HG02938 (cell line): ENCODE data around the gene C9.
A peak's percentile ranks its signal among the peaks of the same experiment; 100 is the strongest.
"Not testable (repeated sequence)": the region's sequence is repeated elsewhere in the genome, so short reads cannot be mapped to it uniquely, and the experiment has no call there.

ENCODE experiments used
- ATAC-seq: cut with Tn5 transposase; IDR thresholded peaks from one replicate; pipeline ENCODE4 v1.9.1; 2021; ENCODE audit warnings: mild to moderate bottlenecking, moderate library complexity; ENCODE audit not compliant: unreplicated experiment

The C9 gene

DNA sequence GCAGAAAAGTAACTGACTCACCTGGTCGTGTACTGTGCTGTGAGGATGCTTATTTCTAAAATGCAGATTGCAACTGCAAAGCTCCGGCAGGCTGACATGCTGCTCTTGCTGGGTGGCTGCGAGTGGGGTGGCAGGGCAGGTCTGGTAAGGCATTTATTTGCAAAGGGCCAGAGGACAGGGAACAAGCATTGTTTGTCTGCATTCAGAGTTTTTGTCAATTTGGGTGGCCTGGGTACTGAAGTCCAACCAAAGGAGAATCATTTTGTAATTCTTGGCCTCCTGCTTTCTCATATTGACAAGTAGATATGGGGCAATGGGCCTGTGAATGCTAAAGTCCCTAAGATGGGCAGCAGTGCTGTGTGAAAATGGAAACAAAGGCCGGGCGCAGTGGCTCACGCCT, at the start of gene C9:
TSS of gene C9 (minus strand) at position 129 of the 400 bp plus-strand sequence. CDS start at position 98, 31 bp downstream.
- no peak for ATAC-seq

DNA sequence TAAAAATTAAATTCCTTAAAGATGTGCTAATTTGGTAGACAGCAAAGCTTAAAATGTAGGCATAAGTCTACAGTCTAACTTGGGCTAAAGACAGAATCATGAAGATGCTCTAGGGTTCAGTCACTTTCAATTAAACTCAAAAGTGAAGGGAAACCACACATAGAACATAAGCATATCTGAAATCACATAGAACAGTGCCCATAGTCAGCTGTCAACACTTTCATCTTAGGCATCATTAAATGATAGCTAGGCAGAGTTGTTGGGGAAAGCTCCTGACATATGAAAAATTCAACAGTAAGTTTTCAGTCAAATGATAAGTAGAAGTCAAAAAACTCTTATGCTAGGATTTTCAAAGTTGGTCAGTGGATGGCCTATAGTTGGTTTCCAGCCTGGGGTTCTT, 49.5 kb upstream of the C9 start:
- no peak for ATAC-seq

DNA sequence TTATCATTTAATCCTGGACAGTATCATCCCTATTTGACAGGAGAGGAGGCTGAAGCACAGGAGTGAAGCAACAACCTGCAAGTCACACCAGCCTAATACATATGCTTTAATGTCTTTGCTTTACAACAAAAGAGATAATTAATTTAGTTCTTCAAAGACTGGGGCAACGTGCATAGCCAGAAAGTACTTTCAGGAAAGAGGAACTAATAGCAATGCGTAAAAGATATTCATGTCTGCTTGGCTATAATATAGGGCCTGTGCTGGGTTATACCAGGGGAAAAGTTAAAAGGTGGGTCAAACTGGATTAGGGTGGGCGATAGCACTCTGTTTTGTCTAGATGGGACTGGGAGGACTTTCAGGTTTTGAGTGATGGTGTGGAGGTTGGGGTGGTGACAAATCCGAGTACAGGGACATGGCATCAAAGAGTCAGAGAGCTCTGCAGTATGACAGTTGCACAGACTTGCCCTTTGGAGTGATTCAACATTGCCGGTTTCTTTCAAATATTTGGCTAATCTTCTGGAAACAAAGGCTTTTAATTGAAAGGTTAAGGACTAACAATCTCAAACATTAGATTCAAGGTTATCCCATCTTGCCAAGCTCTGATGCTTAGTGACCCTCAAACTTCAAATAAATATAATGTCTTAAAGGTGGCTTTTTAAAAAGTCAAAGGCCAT, 48.6 kb upstream of the C9 start:
- no peak for ATAC-seq

DNA sequence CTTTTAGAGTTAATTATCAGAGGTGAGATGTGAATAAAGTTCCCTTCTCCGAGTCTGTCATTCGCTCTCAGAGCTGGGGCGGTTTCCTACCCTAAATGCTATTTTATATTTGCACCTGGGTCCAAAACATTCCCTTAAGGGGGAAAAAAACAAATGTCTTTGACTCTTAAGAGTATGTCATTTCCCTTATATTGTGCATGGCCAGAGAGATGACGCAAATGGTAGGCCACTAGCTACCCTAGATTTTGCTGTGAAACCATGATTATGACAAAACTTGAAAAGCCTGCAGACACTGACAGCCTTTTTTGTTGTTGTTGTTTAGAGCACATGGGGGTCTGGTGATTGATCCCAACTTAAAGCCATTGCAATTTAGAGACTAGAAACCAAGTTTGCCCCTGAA, 47.7 kb upstream of the C9 start:
- no peak for ATAC-seq

DNA sequence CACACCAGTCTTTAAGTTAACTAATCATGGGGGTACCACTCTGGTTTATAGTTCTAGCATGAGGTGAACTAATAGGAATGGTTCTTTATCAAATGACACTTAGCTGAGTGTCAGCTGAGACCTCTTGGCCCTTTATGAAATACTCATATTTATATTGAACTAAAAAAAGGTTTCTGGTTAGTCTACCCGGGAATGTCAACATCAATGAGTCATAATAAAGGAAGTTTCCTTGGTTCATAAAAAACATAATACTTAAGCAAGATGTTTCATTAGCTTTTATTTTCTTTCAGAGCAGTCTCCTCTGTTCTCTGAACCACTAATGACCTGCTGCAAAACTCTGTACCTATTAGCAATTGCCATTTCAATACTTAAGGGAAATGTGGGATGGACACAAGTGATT, 46.8 kb upstream of the C9 start:
- no peak for ATAC-seq

DNA sequence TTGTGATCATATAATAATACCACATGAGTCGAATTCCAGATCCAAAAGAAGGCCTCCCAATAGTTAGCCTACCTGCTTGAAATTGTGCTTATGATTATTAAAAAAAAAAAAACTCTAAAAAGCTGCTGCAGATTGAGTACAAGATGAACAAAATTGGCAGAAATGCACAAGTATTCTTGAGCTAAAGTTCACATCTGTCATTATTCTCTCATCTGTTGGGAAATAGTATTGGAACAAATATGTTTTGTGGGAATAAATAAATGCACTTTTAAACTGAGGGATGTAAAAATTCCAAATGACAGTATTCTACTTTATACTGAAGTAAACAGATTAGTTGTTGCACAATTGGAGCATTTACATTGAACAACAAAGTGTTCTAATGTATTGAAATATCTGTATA, 44.7 kb upstream of the C9 start:
- ATAC-seq = no peak

DNA sequence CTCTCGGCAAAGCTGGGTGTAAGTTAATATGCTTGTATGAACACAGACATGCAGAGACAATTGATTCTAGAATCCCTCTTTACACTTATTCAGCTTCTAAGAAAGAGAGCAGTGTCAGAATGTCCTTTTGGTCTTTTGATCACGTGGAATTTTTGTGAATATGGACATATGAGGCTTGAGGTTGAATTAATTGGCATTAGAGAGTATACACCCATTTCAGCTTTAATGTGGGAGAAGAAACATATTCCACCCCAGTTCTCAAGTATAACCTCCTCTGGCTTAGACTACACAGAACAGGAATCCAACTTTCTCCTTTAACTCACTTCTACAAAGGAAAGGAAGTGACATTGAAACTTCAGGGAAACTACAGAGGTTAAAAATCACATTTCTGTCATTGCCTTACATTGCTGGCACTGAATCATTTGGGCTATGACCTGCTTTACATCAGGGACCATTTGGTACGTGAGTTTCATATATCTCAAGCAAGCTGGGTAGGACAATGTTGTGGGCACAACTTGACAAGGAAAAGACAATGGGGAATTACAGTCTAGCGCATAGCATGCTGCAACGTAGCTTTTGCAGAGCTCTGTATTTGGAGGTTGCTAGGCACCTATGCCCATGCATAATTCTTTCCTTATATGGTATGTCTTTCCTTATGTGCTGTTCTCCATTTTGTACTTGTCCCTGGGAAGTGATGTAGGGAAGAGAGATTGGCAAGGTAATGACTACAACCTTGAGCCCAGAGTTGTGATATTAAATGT, 41.0 kb upstream of the C9 start:
- no peak for ATAC-seq

DNA sequence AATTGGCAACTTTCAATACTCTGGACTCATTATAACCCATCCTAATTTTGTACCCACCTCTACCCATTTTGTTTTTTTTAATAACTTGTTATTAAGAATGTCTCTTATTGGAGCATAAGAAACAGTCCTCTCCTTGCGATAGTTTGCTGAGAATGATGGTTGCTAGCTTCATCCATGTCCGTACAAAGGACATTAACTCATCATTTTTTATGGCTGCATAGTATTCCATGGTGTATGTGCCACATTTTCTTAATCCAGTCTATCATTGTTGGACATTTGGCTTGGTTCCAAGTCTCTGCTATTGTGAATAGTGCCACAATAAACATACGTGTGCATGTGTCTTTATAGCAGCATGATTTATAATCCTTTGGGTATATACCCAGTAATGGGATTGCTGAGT, 39.5 kb upstream of the C9 start:
- ATAC-seq = not testable (repeated sequence)

DNA sequence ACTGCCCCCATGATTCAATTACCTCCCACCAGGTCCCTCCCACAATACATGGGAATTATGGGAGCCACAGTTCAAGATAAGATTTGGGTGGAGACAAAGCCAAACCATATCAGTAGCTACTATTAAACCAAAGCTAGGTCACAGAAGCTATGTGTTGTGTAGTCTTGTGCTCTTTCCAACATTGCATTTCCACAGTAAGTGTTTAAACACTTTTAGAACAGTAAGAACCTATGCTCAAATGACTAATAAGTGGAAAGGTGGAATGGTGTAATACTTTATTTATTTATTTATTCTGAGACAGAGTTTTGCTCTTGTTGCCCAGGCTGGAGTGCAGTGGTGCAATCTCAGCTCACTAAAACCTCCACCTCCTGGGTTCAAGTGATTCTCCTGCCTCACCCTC, 37.8 kb upstream of the C9 start:
- not testable (repeated sequence) for ATAC-seq

DNA sequence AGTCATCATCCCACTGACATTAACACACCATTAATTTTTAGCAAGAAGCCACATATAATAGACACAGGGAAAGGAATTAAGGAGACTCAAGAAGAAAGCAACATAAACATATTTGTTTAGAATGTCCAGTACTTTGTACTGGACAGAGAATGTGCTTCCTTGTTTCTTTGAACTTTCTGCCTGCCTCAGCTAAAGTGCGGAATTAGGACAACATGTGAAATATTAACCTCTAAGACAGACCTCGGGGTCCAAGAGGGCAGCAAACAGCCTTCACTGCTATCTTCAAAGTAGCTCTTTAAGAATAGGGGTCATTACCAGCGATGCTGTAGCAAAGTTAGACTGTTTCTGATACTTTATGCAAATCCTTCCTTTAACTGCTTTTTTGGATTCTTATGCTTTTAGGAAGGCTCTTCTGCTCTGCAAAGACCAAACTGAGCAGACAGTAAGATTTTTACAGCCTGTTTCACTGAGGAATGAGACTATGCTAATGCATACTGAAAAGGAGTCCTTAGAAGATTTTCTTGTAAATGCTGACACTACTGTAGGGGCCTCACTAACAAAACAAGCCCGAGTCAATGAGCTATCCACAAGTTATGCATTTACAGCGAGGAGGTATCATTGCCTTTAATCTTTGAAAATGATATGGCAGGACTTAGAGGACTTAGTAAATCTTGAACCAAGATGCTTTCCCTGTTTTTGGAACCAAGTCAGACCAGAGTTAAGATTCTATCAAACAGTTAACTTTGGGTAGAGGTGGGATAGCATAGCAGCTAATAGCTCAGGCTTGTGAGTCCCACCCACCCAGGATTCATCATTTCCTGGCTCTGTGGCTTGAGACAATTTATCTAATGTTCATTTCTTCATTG, 36.7 kb upstream of the C9 start:
- no peak for ATAC-seq

DNA sequence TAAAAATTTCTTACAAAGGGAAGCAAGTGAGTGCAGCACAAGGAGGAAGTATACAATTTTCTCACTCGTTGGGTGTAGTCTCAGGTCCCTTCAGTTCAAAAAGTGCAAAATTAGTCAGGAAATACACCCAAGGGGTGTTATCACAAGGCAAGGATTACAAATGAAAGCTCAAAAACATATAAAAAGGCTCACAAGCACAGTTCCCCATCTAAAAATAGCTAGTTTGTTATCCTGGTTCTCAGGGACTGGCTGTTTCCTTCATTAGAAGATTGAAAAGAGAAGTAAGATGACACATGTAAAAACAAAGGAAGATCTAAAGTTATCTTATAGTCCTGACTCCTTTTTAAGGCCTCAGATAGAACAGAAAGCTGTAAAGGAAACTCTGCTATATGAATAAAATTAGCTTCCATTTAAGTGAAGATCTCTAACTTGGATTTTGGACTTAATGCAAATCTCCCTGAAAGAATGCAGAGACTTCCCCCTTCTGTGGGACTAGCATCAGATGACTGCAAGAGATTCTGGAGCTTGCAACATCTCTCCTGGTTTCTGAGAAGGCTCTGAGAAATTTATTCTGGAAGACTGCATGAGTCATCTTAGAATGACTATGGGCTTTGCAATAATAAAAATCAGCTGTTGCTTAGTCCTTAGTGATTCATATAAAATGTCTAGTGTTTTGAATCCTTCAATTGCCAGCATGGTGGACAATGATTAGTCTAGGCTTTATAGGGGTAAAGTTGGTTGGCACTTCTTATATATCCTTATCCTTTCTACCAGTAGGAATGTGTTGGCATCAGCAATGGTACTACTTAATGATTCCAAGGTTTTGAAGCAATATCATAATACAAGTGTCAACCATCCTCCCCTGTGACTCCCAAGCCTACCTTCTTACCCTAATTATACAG, 35.1 kb upstream of the C9 start:
- no peak for ATAC-seq

DNA sequence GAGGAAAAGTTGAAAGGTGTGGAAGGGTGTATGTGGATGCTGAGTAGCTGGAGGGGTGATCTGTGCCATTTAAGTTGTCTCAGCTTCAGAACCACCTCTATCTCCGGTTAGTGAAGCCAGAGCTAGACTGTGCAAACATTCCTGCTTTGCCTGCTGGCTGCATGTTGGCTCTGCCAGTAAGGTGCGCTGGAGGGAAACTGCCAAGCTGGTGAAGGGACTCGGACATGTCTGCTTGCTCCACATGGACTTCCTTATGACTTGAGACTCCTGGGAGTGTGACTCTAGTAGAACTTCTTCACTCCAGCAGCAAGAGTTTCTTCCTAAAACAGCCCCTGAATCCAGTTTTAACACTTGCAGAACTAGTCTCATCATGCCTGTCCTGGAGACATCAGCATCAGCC, 32.5 kb upstream of the C9 start:
- ATAC-seq = no peak

DNA sequence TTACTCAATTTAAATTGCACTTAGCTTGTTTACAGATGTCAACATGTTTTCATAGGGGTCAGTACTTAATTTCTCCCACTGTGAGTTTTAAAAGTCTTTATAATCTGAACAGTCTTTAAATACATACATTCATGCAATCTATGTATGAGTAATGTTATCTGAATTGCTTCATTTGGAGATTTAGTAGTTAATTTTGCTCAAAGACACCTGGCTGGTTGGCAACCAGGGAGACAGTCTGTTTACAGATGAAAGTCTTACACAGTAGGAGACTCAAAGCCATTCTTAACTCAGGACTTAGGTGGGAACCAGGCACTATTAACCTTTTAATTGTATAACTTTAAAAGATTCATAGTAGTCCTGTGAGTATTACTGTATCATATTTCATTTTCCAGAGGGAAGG, 31.2 kb upstream of the C9 start:
- ATAC-seq = no peak

DNA sequence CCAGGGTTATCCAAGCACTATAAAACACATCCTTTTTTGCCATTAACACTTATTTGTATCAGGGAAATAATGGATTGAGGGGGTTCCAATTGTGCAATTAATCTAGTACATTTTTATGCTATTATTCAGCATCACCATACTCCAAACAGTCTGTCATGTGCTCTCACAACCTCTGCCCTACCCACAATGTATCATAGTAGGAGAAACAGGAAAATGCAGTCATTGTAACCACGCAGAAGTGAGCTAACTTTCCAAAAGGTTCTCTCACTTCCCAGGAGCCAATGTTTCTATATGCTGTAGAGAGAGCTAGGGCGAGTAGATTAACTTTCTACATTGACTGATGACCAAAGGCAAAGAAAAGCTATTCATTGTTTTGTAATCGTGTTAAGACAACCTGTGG, 30.7 kb upstream of the C9 start:
- no peak for ATAC-seq

DNA sequence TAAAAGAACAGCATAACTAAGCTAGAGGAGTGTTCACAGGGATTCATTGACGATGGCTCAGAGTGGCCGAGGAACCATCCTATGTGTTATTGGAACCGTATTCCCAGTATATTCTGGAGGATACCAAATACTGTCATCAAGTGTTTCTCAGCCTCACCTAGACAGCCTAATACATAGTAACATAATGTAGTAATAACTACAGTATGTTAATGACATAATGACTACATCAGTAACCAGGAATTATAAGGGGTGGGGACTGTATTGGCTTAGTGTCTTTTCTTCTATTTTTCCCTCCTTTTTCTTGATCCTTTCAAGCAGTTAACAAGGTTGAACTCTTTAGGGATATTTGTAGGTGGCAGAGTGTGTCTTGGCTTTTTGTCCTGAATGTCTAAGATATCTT, 26.6 kb upstream of the C9 start:
- no peak for ATAC-seq

DNA sequence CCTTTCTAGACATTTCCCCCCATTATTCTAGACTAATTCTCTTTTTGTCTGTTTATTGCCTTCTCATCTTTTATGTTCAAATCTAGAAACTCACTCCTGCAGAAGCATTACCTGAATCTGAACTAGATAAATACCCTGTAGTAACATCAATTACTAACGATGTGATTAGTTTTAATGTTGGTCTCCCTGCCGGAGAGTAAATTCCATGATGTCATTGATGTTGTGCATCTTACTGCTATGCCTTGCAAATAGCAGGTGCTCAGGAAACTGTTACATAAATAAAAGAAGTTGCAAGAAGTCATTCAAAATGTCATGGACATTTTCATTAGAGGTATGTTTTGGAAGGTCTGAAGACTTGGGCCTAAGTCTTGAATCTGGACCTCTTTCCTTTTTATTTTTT, 23.0 kb upstream of the C9 start:
- no peak for ATAC-seq

DNA sequence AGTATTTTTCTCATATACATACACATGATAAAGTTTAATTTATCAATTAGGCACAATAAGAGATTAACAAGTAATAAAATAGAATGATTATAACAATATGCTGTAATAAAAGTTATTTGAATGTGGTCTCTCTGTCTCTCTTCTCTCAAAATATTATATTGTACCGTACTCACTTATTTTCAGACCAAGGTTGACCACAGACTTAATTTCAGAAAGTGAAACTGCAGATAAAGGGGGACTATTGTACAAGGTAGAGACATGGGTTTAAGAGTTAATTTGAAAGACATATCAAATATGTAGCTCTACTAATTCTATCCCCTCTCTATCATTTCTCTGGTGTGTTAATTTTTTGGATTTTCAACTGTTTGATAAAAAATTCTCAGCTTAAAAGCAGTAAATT, 20.0 kb upstream of the C9 start:
- ATAC-seq = no peak

DNA sequence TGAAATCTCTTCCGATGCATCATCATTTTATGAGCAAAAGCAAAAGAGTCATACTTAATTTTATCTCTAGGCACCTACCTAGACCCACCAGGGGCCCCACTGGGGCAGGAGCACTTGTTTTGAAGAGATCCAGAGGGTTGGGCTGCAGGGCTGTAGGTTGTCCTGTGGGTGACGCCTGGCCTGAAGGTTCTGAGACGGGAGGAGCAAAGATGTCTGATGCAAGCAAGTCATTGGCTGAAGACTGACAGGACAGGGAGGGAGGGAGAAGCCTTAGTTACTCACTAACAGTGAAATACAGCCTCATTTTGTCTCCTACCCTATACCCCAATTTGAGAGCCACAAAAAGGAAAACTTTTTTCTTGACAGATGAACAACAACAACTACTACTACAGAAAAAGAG, 17.1 kb upstream of the C9 start:
- no peak for ATAC-seq

DNA sequence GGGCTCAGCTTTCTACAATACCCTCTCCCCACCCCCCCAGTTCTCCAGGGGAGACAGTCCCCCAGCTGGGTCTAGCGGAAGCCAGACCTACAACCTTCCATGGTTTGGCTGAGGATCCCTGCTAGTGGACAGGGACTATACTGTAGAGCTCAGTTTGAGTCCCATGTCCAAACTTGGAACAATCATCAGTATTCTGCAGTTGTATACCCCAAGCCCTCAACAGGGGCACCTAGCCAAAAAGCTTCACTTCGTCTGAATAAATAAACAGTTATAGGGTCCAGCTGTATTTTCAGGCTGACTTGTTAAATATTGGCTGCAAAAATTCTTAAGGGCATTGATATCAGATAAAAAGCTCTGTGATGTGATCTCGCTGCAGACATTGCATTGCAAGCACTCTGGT, 15.4 kb upstream of the C9 start:
- no peak for ATAC-seq

DNA sequence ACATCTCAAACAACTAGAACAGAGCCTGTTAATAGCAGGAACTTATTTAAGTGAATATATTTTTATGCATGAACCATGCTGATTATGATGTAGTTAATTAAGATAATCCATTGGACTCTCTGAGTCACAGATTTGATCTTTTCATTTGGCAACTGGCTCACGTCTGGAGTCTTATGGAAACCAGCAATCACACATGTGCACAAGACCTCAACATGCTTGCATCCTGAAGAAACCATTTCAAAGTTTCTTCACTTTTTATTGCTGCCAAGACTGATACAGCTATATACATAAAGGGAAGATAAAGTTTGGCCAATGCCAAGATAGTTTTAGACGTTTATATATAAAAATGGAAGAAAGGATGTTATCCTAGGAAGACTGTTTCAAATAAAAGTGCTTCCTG, 13.3 kb upstream of the C9 start:
- no peak for ATAC-seq

DNA sequence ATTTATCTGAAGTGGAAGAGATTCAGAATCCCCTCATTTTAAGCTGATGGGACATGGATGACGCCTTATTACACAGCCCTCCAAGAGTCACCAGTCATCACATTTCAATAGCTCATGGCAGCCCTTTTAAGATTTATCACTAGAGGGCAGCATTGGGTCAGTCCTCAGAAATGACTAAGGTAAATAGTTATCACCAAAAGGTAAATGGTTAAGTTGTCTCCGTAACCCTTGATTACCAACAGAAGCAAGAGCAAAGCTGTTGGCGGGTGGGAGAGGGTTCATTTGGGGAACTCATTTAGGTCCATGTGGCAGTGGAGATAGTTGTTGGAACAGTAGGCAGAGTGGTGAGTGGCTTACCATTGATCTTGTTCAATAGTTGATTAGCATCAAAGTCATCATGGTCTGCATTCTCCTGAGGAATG, 12.0 kb upstream of the C9 start:
- ATAC-seq = peak; percentile 80
